HG02588 (cell line): ENCODE data around the gene ENTR1.

Experiments used
- ATAC-seq: cut with Tn5 transposase; IDR thresholded peaks from one replicate; pipeline ENCODE4 v1.9.1; 2021; ENCODE audit warnings: mild to moderate bottlenecking, moderate library complexity; ENCODE audit not compliant: unreplicated experiment

Gene ENTR1

GRCh38 chr9:136363106-136363948, 47.1 kb downstream of the ENTR1 start, which contains the start of gene DNLZ:
TSS of gene DNLZ (minus strand) at chr9:136363744. CDS start at chr9:136363714, 30 bp downstream.
- peak; percentile 69 for ATAC-seq

- ATAC-seq, result no peak
Observed at GRCh38 chr9:136362450-136362784, 48.0 kb downstream of the ENTR1 start.

- ATAC-seq, result no peak
Observed at GRCh38 chr9:136361754-136362449, 48.5 kb downstream of the ENTR1 start.

GRCh38 chr9:136361047-136361753, 49.2 kb downstream of the ENTR1 start:
- no peak for ATAC-seq

GRCh38 chr9:136359774-136360718, 50.4 kb downstream of the ENTR1 start:
- no peak for ATAC-seq

GRCh38 chr9:136358888-136359287, 51.5 kb downstream of the ENTR1 start:
- ATAC-seq, result no peak

GRCh38 chr9:136358016-136358415, 52.4 kb downstream of the ENTR1 start:
- ATAC-seq, result no peak

GRCh38 chr9:136357202-136357725, 53.1 kb downstream of the ENTR1 start:
- ATAC-seq, result no peak

- ATAC-seq, result no peak
Observed at GRCh38 chr9:136355616-136356557, 54.5 kb downstream of the ENTR1 start.

- ATAC-seq, result no peak
Observed at GRCh38 chr9:136354592-136355085, 55.8 kb downstream of the ENTR1 start.

- no peak for ATAC-seq
Observed at GRCh38 chr9:136353757-136354488, 56.5 kb downstream of the ENTR1 start.

GRCh38 chr9:136353088-136353487, 57.3 kb downstream of the ENTR1 start:
- no peak for ATAC-seq

- no peak for ATAC-seq
Observed at GRCh38 chr9:136352682-136353081, 57.7 kb downstream of the ENTR1 start.
